H1 (cell line): ENCODE measurements around the gene IFI27L1.

Source experiments
- CTCF ChIP-seq, 3 experiments: IDR thresholded peaks; 1 replicate in 2 of 3; 2 replicates in 1 of 3; pipeline versions ENCODE4 v1.5.1 to v1.6.1; 2011; ENCODE audit warnings: low read length in 3 of 3, mild to moderate bottlenecking in 3 of 3, inconsistent platforms in 2 of 3, low read depth in 1 of 3, moderate library complexity in 1 of 3; ENCODE audit not compliant: insufficient read depth in 1 of 3; ENCODE audit errors: control extremely low read depth in 1 of 3
- EP300 ChIP-seq, 2 experiments: IDR thresholded peaks; 1 replicate in 1 of 2; 2 replicates in 1 of 2; pipeline ENCODE4 v1.6.1; 2011 to 2012; ENCODE audit warnings: low read depth in 2 of 2, low read length in 2 of 2, mild to moderate bottlenecking in 2 of 2, borderline replicate concordance in 1 of 2, inconsistent platforms in 1 of 2, moderate library complexity in 1 of 2
- EZH2 ChIP-seq: fragments of 200-600 bp; sonication (generic); IDR thresholded peaks from 2 replicates; pipeline ENCODE4 v1.7.1; 2012; ENCODE audit warnings: low read depth, mild to moderate bottlenecking, moderate library complexity, low read length, inconsistent platforms; ENCODE audit not compliant: severe bottlenecking
- GABPA ChIP-seq: IDR thresholded peaks from 2 replicates; pipeline ENCODE4 v1.6.1; 2011; ENCODE audit warnings: mild to moderate bottlenecking, low read length, moderate library complexity, borderline replicate concordance; ENCODE audit not compliant: insufficient read depth
- HDAC2 ChIP-seq, 2 experiments: fragments of 300-600 bp in 1 of 2; sonication (generic) in 1 of 2; IDR thresholded peaks; 2 replicates each; pipeline ENCODE4 v1.6.1; 2011 to 2012; ENCODE audit warnings: low read depth in 2 of 2, low read length in 2 of 2, mild to moderate bottlenecking in 2 of 2, moderate library complexity in 2 of 2, borderline replicate concordance in 1 of 2, inconsistent platforms in 1 of 2
- JUND ChIP-seq: IDR thresholded peaks from 2 replicates; pipeline ENCODE4 v1.6.1; 2011; ENCODE audit warnings: mild to moderate bottlenecking, improper control_type of control experiment, low read length
- KDM4A ChIP-seq: IDR thresholded peaks from one replicate; pipeline ENCODE4 v1.7.1; 2012; ENCODE audit warnings: low read depth, mild to moderate bottlenecking, moderate library complexity, low read length, inconsistent platforms; ENCODE audit not compliant: severe bottlenecking
- KDM5A ChIP-seq: fragments of 200-600 bp; IDR thresholded peaks from 2 replicates; pipeline ENCODE4 v1.7.1; 2012; ENCODE audit warnings: mild to moderate bottlenecking, low read length, inconsistent platforms, mixed read lengths
- MAX ChIP-seq: IDR thresholded peaks from 2 replicates; pipeline ENCODE4 v1.6.1; 2012; ENCODE audit warnings: inconsistent platforms
- PHF8 ChIP-seq: fragments of 200-600 bp; sonication (generic); conservative IDR thresholded peaks from 2 replicates; pipeline ENCODE4 v1.7.1; 2012; ENCODE audit warnings: low read depth, mild to moderate bottlenecking, inconsistent platforms, low read length, moderate library complexity
- POLR2AphosphoS5 ChIP-seq: IDR thresholded peaks from 2 replicates; pipeline ENCODE4 v1.6.1; 2011; ENCODE audit warnings: low read depth, low read length
- TAF1 ChIP-seq: IDR thresholded peaks from 2 replicates; pipeline ENCODE4 v1.6.1; 2011; ENCODE audit warnings: mild to moderate bottlenecking, low read depth, low read length

GRCh38 chr14:94098326-94098992, 17.3 kb downstream of the IFI27L1 start:
- TF ChIP-seq CTCF (IDR thresholded peaks at IDR 0.05; ENCODE audit: control extremely low read depth in 1 of 3, insufficient read depth in 1 of 3, low read depth in 1 of 3, low read length in 3 of 3): no peak
- no peak for TF ChIP-seq PHF8
- no peak for TF ChIP-seq EP300 (IDR thresholded peaks at IDR 0.05; ENCODE audit: borderline replicate concordance in 1 of 2, low read depth in 2 of 2, low read length in 2 of 2)
- no peak for TF ChIP-seq KDM4A
- TF ChIP-seq POLR2AphosphoS5: no peak
- no peak for TF ChIP-seq MAX
- no peak for TF ChIP-seq TAF1
- TF ChIP-seq EZH2: no peak
- no peak for TF ChIP-seq JUND
- no peak for TF ChIP-seq HDAC2 (IDR thresholded peaks at IDR 0.05; ENCODE audit: borderline replicate concordance in 1 of 2, low read depth in 2 of 2, low read length in 2 of 2)
- no peak for TF ChIP-seq GABPA
- TF ChIP-seq KDM5A: no peak
